WTC11 (cell line): Measurements from ENCODE around the gene LYST. TPM values are rescaled to one million over a fixed set of nuclear protein-coding genes. Genes with fewer than 3 reads are reported as not detected.

Experiments
- ATAC-seq: fragments of 200-7000 bp; cut with Tn5 transposase; 2 replicates; pipeline ENCODE4 v1.10.0; 2021; ENCODE audit warnings: mild to moderate bottlenecking, moderate library complexity
- CTCF ChIA-PET: fragments of 300-600 bp; sonication (Branson Sonifier 250); formaldehyde crosslinking; loops from one replicate; lab custom pipeline; 2021; ENCODE audit warnings: antibody characterized with exemption; lab: Charles Lee
- POLR2A ChIA-PET: fragments of 350-600 bp; sonication (Branson Sonifier 250); formaldehyde crosslinking; loops from one replicate; lab custom pipeline; 2021; ENCODE audit warnings: antibody characterized with exemption; lab: Charles Lee
- DNase-seq: peaks from one replicate; pipeline ENCODE4 v3.0.0; 2021; ENCODE audit warnings: low spot score
- H3K27ac Mint-ChIP-seq: 2 replicates; pipeline ENCODE4 v1.8.0; 2021; ENCODE audit warnings: mixed read lengths
- H3K27me3 Mint-ChIP-seq: 2 replicates; pipeline ENCODE4 v1.8.0; 2021; ENCODE audit warnings: low read depth, mild to moderate bottlenecking, moderate library complexity, mixed read lengths
- H3K36me3 Mint-ChIP-seq: 2 replicates; pipeline ENCODE4 v1.8.0; 2021; ENCODE audit warnings: mixed read lengths
- H3K4me1 Mint-ChIP-seq: 2 replicates; pipeline ENCODE4 v1.8.0; 2022; ENCODE audit warnings: mixed read lengths
- H3K4me3 Mint-ChIP-seq: 2 replicates; pipeline ENCODE4 v1.8.0; 2021; ENCODE audit warnings: mild to moderate bottlenecking, moderate library complexity, mixed read lengths
- H3K9me3 Mint-ChIP-seq: 2 replicates; pipeline ENCODE4 v1.8.0; 2021; ENCODE audit warnings: mixed read lengths
- ATF6 ChIP-seq: sonication (generic); formaldehyde crosslinking; IDR thresholded peaks from 2 replicates; pipeline ENCODE4 v1.8.1; 2023; ENCODE audit warnings: mild to moderate bottlenecking, missing genetic modification reagents
- E2F5 ChIP-seq: sonication (generic); formaldehyde crosslinking; IDR thresholded peaks from 2 replicates; pipeline ENCODE4 v1.8.1; 2022; ENCODE audit warnings: mild to moderate bottlenecking, moderate library complexity, missing genetic modification reagents
- ESRRA ChIP-seq: sonication (generic); formaldehyde crosslinking; IDR thresholded peaks from 2 replicates; pipeline ENCODE4 v1.8.1; 2022; ENCODE audit warnings: mild to moderate bottlenecking, missing genetic modification reagents, borderline replicate concordance
- ETV6 ChIP-seq: sonication (generic); formaldehyde crosslinking; IDR thresholded peaks from 2 replicates; pipeline ENCODE4 v1.8.1; 2022; ENCODE audit warnings: mild to moderate bottlenecking, missing genetic modification reagents
- FOXP1 ChIP-seq: sonication (generic); formaldehyde crosslinking; IDR thresholded peaks from 2 replicates; pipeline ENCODE4 v1.8.0; 2022; ENCODE audit warnings: missing genetic modification reagents, mild to moderate bottlenecking, moderate library complexity, borderline replicate concordance
- GTF2I ChIP-seq: fragments of 250-450 bp; sonication (Bioruptor Pico); conservative IDR thresholded peaks from 2 replicates; pipeline ENCODE4 v1.4.0; 2021; ENCODE audit warnings: mild to moderate bottlenecking
- JUN ChIP-seq: sonication (generic); formaldehyde crosslinking; IDR thresholded peaks from 2 replicates; pipeline ENCODE4 v1.8.0; 2023; ENCODE audit warnings: mild to moderate bottlenecking, missing genetic modification reagents
- NR2C2 ChIP-seq: sonication (generic); formaldehyde crosslinking; IDR thresholded peaks from 2 replicates; pipeline ENCODE4 v1.8.0; 2022; ENCODE audit warnings: mild to moderate bottlenecking, missing genetic modification reagents
- NR3C1 ChIP-seq: sonication (generic); formaldehyde crosslinking; conservative IDR thresholded peaks from 2 replicates; pipeline ENCODE4 v1.8.1; 2023; ENCODE audit warnings: low read depth, mild to moderate bottlenecking, missing genetic modification reagents
- OVOL2 ChIP-seq: fragments of 250-450 bp; sonication (Bioruptor Pico); IDR thresholded peaks from 2 replicates; pipeline ENCODE4 v1.9.0; 2021; ENCODE audit warnings: mild to moderate bottlenecking, borderline replicate concordance
- RORB ChIP-seq: fragments of 250-450 bp; sonication (Bioruptor Pico); IDR thresholded peaks from 2 replicates; pipeline ENCODE4 v1.9.0; 2021; ENCODE audit warnings: mild to moderate bottlenecking
- SMAD4 ChIP-seq: sonication (generic); formaldehyde crosslinking; IDR thresholded peaks from 2 replicates; pipeline ENCODE4 v1.8.0; 2022; ENCODE audit warnings: mild to moderate bottlenecking, missing genetic modification reagents
- SP1 ChIP-seq: sonication (generic); formaldehyde crosslinking; conservative IDR thresholded peaks from 2 replicates; pipeline ENCODE4 v1.8.1; 2022; ENCODE audit warnings: missing genetic modification reagents
- ZNF121 ChIP-seq: sonication (generic); formaldehyde crosslinking; IDR thresholded peaks from 2 replicates; pipeline ENCODE4 v1.8.0; 2023; ENCODE audit warnings: missing genetic modification reagents
- ZNF138 ChIP-seq: sonication (generic); formaldehyde crosslinking; conservative IDR thresholded peaks from 2 replicates; pipeline ENCODE4 v1.8.1; 2022; ENCODE audit warnings: mild to moderate bottlenecking, moderate library complexity, missing genetic modification reagents
- ZNF219 ChIP-seq: sonication (generic); formaldehyde crosslinking; IDR thresholded peaks from 2 replicates; pipeline ENCODE4 v1.8.0; 2023; ENCODE audit warnings: missing genetic modification reagents, mild to moderate bottlenecking, borderline replicate concordance
- total RNA-seq: library from RNA; stranded (reverse); gene quantifications from 3 replicates; pipeline ENCODE4 v1.2.3, GENCODE V29; 2021
- TF ChIP-seq, protein P1 (sequence below): sonication (generic); formaldehyde crosslinking; IDR thresholded peaks from 2 replicates; pipeline ENCODE4 v1.8.0; 2022; ENCODE audit warnings: mild to moderate bottlenecking, missing genetic modification reagents
- TF ChIP-seq, protein P2 (sequence below): sonication (generic); formaldehyde crosslinking; IDR thresholded peaks from 2 replicates; pipeline ENCODE4 v1.8.1; 2022; ENCODE audit warnings: mild to moderate bottlenecking, missing genetic modification reagents, moderate library complexity, borderline replicate concordance
- TF ChIP-seq, protein P3 (sequence below): sonication (generic); formaldehyde crosslinking; IDR thresholded peaks from 2 replicates; pipeline ENCODE4 v1.8.0; 2022; ENCODE audit warnings: mild to moderate bottlenecking, missing genetic modification reagents
- TF ChIP-seq, protein P4 (sequence below): sonication (generic); formaldehyde crosslinking; IDR thresholded peaks from 2 replicates; pipeline ENCODE4 v1.8.1; 2023; ENCODE audit warnings: mild to moderate bottlenecking, missing genetic modification reagents, moderate library complexity
- TF ChIP-seq, protein P5 (sequence below): sonication (generic); formaldehyde crosslinking; IDR thresholded peaks from 2 replicates; pipeline ENCODE4 v1.8.0; 2022; ENCODE audit warnings: mild to moderate bottlenecking, missing genetic modification reagents
- TF ChIP-seq, protein P6 (sequence below): fragments of 250-450 bp; sonication (Bioruptor Pico); conservative IDR thresholded peaks from 2 replicates; pipeline ENCODE4 v1.9.0; 2021; ENCODE audit warnings: mild to moderate bottlenecking

LYST gene
- total RNA-seq, 1 experiment from 2014 or later = 0.59 TPM

DNA sequence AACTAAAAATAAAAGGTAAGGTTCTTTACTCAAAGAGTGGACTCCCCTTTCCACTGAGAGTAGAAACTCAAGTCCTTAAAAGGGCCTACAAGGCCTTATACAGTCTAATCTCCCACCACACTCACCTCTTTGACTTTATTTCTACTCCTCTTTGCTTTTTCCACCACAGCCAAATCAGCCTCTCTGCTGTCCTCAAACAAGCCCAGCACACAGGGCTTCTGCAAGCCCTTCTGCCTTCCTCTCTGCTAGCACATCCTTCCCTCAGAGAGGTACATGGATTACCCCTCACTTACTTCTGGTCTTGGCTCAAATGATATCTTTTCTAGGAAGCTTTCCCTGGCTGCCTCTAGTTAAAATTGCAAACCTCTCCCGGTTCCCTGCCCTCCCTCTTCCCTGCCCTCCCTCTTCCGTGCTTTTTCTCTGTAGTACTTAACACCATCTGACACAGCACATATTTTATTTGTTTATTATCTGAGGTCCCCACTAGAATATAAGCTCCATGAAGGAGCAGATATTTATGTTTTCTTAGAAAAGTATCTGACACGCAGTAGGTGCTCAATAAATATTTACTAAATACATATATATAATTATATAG lies 1.7 kb downstream of the LYST start:
- H3K27me3 Mint-ChIP-seq = peaks cover 35% of the 10 kb centered on the region
- no peaks in the 10 kb centered on the region for H3K36me3 Mint-ChIP-seq
- ChIA-PET CTCF (interaction anchor here (1.3 to 3.3 kb wide), 3 partner anchors 81 to 201 kb away, joined by 3 to 85 read pairs (median 5); no protein-coding TSS in a partner anchor), POLR2A (no interaction called here)
- peak overlapping the region; percentile 2 for H3K4me3 Mint-ChIP-seq
- TF ChIP-seq NR2C2 (CRISPR knock-in tag) (no peak), OVOL2 (no peak), ZNF138 (CRISPR knock-in tag) (no peak), ZNF121 (CRISPR knock-in tag) (no peak), ETV6 (CRISPR knock-in tag) (no peak), RORB (no peak), FOXP1 (CRISPR knock-in tag) (no peak), GTF2I (CRISPR knock-in tag) (no peak), JUN (no peak), NR3C1 (CRISPR knock-in tag) (no peak), ZNF219 (CRISPR knock-in tag) (no peak), E2F5 (no peak), ESRRA (CRISPR knock-in tag) (no peak), ATF6 (CRISPR knock-in tag) (no peak)
- TF ChIP-seq, protein P1, sequence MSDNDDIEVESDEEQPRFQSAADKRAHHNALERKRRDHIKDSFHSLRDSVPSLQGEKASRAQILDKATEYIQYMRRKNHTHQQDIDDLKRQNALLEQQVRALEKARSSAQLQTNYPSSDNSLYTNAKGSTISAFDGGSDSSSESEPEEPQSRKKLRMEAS = no peak
- TF ChIP-seq, protein P2, sequence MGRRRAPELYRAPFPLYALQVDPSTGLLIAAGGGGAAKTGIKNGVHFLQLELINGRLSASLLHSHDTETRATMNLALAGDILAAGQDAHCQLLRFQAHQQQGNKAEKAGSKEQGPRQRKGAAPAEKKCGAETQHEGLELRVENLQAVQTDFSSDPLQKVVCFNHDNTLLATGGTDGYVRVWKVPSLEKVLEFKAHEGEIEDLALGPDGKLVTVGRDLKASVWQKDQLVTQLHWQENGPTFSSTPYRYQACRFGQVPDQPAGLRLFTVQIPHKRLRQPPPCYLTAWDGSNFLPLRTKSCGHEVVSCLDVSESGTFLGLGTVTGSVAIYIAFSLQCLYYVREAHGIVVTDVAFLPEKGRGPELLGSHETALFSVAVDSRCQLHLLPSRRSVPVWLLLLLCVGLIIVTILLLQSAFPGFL (CRISPR knock-in tag) = no peak
- TF ChIP-seq, protein P3, sequence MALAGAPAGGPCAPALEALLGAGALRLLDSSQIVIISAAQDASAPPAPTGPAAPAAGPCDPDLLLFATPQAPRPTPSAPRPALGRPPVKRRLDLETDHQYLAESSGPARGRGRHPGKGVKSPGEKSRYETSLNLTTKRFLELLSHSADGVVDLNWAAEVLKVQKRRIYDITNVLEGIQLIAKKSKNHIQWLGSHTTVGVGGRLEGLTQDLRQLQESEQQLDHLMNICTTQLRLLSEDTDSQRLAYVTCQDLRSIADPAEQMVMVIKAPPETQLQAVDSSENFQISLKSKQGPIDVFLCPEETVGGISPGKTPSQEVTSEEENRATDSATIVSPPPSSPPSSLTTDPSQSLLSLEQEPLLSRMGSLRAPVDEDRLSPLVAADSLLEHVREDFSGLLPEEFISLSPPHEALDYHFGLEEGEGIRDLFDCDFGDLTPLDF (CRISPR knock-in tag) = no peak
- TF ChIP-seq, protein P4, sequence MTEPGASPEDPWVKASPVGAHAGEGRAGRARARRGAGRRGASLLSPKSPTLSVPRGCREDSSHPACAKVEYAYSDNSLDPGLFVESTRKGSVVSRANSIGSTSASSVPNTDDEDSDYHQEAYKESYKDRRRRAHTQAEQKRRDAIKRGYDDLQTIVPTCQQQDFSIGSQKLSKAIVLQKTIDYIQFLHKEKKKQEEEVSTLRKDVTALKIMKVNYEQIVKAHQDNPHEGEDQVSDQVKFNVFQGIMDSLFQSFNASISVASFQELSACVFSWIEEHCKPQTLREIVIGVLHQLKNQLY (CRISPR knock-in tag) = no peak
- no peak for DNase-seq
- H3K27ac Mint-ChIP-seq = no peak overlapping the region
- H3K4me1 Mint-ChIP-seq = peaks cover 15% of the 10 kb centered on the region
- H3K9me3 Mint-ChIP-seq = no peaks in the 10 kb centered on the region
- ATAC-seq = no peak

DNA sequence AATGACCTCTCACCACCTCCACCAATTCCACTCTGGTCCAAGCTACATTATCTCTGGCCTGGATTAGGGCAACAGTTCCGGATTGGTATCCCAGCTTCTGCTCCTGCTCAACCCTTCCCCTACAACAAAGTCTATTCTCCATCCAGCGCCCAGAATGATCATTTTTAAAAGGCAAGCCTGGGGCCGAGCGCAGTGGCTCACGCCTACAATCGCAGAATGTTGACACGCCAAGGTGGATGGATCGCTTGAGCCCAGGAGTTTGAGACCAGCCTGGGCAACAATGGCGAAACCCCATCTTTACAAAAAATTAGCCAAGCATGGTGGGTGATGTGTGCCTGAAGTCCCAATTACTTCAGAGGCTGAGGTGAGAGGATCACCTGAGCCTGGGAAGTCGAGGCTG lies 2.2 kb downstream of the LYST start:
- H3K27ac Mint-ChIP-seq = no peak overlapping the region
- H3K27me3 Mint-ChIP-seq = peaks cover 35% of the 10 kb centered on the region
- peaks cover 15% of the 10 kb centered on the region for H3K4me1 Mint-ChIP-seq
- ChIA-PET CTCF (interaction anchor here (1.9 to 3.3 kb wide), 2 partner anchors 82 to 108 kb away, joined by 5 to 85 read pairs; no protein-coding TSS in a partner anchor), POLR2A (no interaction called here)
- ATAC-seq (no peak), DNase-seq (no peak)
- H3K4me3 Mint-ChIP-seq = no peak overlapping the region
- no peaks in the 10 kb centered on the region for H3K9me3 Mint-ChIP-seq
- H3K36me3 Mint-ChIP-seq = no peaks in the 10 kb centered on the region
- TF ChIP-seq SMAD4 = no peak
- TF ChIP-seq, protein P5, sequence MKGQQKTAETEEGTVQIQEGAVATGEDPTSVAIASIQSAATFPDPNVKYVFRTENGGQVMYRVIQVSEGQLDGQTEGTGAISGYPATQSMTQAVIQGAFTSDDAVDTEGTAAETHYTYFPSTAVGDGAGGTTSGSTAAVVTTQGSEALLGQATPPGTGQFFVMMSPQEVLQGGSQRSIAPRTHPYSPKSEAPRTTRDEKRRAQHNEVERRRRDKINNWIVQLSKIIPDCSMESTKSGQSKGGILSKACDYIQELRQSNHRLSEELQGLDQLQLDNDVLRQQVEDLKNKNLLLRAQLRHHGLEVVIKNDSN = no peak
- no peak for TF ChIP-seq SP1 (CRISPR knock-in tag)
- TF ChIP-seq, protein P6, sequence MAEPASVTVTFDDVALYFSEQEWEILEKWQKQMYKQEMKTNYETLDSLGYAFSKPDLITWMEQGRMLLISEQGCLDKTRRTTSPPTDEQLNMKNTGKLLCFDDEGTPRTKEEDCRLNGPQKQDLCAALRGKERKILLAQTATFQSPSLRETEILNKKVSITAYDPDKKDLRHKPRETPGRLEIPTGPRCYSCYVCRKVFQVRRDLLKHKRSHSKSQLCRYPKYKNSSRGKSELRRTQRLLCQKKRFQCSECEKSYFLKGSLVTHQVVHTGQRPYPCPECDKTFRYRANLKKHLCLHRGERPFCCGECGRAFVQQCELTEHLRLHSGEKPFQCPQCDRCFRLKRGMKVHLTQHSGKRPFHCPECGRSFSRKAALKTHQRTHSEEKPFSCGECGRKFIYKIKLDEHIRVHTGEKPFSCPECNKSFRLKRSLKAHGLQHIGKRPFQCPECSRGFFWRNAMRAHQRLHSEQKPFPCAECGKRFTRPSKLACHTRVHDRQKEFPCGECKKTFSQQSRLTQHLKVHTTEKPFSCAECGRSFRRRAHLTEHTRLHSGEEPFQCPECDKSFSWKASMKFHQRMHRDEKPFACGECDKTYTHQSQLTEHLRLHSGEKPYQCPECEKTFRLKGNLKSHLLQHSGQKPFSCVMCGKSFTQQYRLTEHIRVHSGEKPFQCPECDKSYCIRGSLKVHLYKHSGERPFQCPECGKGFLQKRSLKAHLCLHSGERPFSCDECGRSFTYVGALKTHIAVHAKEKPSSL (CRISPR knock-in tag) = no peak
- TF ChIP-seq E2F5 = no peak
